KMS-11 (cell line): ENCODE data around the gene CAMK2G.

Experiments
- H2AFZ ChIP-seq: fragments of 200-600 bp; sonication (generic); 2 replicates; pipeline ENCODE4 v1.6.1; 2016; ENCODE audit warnings: antibody characterized with exemption, mixed run types, low read depth
- H3K27ac ChIP-seq: fragments of 200-600 bp; sonication (generic); 2 replicates; pipeline ENCODE4 v1.6.1; 2016; ENCODE audit warnings: mild to moderate bottlenecking, mixed run types
- H3K27me3 ChIP-seq: fragments of 200-600 bp; sonication (generic); 2 replicates; pipeline ENCODE4 v1.6.1; 2017; ENCODE audit warnings: mild to moderate bottlenecking, low read depth, mixed run types, moderate library complexity; ENCODE audit not compliant: insufficient read depth
- H3K36me3 ChIP-seq: fragments of 200-600 bp; sonication (generic); 2 replicates; pipeline ENCODE4 v1.6.1; 2017; ENCODE audit warnings: mild to moderate bottlenecking, mixed run types; ENCODE audit not compliant: insufficient read depth
- H3K4me1 ChIP-seq: fragments of 200-600 bp; sonication (generic); 2 replicates; pipeline ENCODE4 v1.6.1; 2016; ENCODE audit warnings: mild to moderate bottlenecking, low read depth, mixed run types; ENCODE audit not compliant: poor library complexity, severe bottlenecking
- H3K4me2 ChIP-seq: fragments of 200-600 bp; sonication (generic); 2 replicates; pipeline ENCODE4 v1.7.0; 2016; ENCODE audit warnings: mild to moderate bottlenecking, mixed run types
- H3K4me3 ChIP-seq: fragments of 200-600 bp; sonication (generic); IDR thresholded peaks from 2 replicates; pipeline ENCODE4 v1.6.1; 2017; ENCODE audit warnings: low read depth, low read length, mixed read lengths; ENCODE audit not compliant: insufficient read depth
- H3K79me2 ChIP-seq: fragments of 200-600 bp; sonication (generic); 2 replicates; pipeline ENCODE4 v1.6.1; 2016; ENCODE audit warnings: low read depth, mixed run types; ENCODE audit not compliant: insufficient read depth
- H3K9ac ChIP-seq: fragments of 200-600 bp; sonication (generic); 2 replicates; pipeline ENCODE4 v1.6.1; 2016; ENCODE audit warnings: mild to moderate bottlenecking, mixed run types
- H4K20me1 ChIP-seq: fragments of 200-600 bp; sonication (generic); 2 replicates; pipeline ENCODE4 v1.6.1; 2016; ENCODE audit warnings: mild to moderate bottlenecking, mixed run types; ENCODE audit not compliant: insufficient read depth
- TF ChIP-seq, protein P1 (sequence below): fragments of 200-600 bp; sonication (generic); conservative IDR thresholded peaks from 2 replicates; pipeline ENCODE4 v1.6.1; 2017; ENCODE audit warnings: low read depth, mild to moderate bottlenecking, antibody characterized with exemption, low read length, moderate library complexity, mixed read lengths

Gene CAMK2G

DNA sequence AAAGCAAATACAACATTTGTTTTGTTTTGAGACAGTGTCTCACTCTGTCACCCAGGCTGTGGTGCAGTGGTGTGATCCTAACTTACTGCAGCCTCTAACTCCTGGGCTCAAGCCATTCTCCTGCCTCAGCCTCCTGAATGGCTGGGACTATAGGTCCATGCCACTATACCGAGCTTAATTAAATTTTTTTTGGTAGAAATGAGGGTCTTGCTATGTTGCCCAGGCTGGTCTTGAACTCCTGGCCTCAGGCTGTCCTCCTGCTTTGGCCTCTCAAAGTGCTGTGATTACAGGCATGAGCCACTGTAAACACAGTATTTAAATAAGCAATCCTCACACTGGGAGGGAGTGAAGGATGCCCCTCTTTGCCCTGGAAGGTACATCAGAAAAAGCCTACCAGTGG, 4.0 kb upstream of the CAMK2G start:
- TF ChIP-seq, protein P1, sequence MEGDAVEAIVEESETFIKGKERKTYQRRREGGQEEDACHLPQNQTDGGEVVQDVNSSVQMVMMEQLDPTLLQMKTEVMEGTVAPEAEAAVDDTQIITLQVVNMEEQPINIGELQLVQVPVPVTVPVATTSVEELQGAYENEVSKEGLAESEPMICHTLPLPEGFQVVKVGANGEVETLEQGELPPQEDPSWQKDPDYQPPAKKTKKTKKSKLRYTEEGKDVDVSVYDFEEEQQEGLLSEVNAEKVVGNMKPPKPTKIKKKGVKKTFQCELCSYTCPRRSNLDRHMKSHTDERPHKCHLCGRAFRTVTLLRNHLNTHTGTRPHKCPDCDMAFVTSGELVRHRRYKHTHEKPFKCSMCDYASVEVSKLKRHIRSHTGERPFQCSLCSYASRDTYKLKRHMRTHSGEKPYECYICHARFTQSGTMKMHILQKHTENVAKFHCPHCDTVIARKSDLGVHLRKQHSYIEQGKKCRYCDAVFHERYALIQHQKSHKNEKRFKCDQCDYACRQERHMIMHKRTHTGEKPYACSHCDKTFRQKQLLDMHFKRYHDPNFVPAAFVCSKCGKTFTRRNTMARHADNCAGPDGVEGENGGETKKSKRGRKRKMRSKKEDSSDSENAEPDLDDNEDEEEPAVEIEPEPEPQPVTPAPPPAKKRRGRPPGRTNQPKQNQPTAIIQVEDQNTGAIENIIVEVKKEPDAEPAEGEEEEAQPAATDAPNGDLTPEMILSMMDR, result no peak
- no peaks in the 10 kb centered on the region for H3K36me3 ChIP-seq

DNA sequence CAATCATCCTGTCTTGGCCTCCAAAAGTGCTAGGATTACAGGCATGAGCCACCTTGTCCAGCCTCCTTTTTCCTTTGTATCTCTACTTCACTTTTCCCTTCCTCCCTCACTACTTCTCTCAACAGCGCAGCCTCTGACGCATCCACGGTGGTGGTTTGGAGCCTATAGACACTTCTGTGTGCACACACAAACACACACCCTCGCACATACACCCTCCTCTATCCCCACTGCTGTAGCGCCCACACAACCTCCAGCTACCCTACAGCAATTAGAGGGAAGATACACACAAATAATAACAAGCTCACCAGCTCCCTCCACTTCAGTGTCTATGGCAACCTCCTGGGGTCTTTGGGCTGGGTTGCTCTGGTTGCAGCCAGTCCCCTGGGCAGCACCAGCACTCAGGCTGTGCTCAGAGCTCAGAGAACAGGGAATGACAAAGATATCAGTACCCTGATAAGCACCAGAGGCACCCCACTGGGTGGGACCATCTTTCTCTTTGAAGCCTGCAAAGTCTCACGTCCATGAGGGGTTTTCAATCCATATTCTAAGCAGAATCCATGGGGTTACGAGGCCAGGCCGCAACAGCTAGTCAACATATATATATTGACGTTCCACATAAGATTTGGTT, 3.3 kb upstream of the CAMK2G start:
- H3K4me2 ChIP-seq, result no peak overlapping the region
- H3K9ac ChIP-seq, result no peak overlapping the region
- H4K20me1 ChIP-seq, result no peaks in the 10 kb centered on the region
- H3K4me3 ChIP-seq, result no peak overlapping the region
- no peaks in the 10 kb centered on the region for H3K27me3 ChIP-seq
- TF ChIP-seq, protein P1, result no peak
- H3K79me2 ChIP-seq, result peaks cover 8% of the 10 kb centered on the region
- peaks cover 17% of the 10 kb centered on the region for H3K4me1 ChIP-seq
- H3K27ac ChIP-seq, result no peak overlapping the region
- no peak overlapping the region for H2AFZ ChIP-seq
- peaks cover under 1% of the 10 kb centered on the region; the same call in 1 of the 2 replicates for H3K36me3 ChIP-seq

More for the DNA sequence above, 4.0 kb upstream of the CAMK2G start:
- Histone ChIP-seq H4K20me1 (no peaks in the 10 kb centered on the region), H3K27ac (no peak overlapping the region), H3K79me2 (peaks cover under 1% of the 10 kb centered on the region; the same call in 1 of the 2 replicates), H3K27me3 (no peaks in the 10 kb centered on the region), H3K4me2 (no peak overlapping the region), H3K9ac (no peak overlapping the region), H2AFZ (no peak overlapping the region), H3K4me3 (no peak overlapping the region), H3K4me1 (peaks cover 12% of the 10 kb centered on the region)

GRCh38 chr10:73876971-73877370, 2.6 kb upstream of the CAMK2G start:
- Histone ChIP-seq H3K27ac (no peak overlapping the region), H4K20me1 (no peaks in the 10 kb centered on the region), H3K36me3 (peaks cover 4% of the 10 kb centered on the region; the same call in 1 of the 2 replicates), H3K27me3 (no peaks in the 10 kb centered on the region), H2AFZ (no peak overlapping the region), H3K4me2 (no peak overlapping the region), H3K4me3 (no peak overlapping the region), H3K9ac (no peak overlapping the region), H3K79me2 (peaks cover 15% of the 10 kb centered on the region), H3K4me1 (peaks cover 24% of the 10 kb centered on the region)
- TF ChIP-seq, protein P1, result no peak

DNA sequence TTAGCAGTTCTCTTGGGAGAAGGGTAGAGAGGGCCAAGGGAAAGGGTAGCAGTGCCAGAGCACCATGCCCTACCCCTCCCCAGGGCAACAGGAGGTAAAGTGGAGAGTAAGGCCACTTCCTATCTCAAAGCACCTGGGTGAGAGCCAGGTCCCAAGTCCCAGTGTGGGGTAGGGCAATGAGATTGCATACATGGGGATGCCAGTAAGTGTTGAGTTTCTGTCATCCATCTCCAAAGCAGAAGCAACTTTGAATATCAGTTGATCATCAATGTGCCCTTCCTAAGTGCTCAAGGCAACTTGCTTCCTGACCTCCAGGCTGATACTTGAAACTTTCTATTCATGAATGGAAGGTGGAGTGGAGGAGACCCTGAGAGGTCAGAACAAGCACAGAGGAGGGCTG, 2.2 kb upstream of the CAMK2G start:
- H2AFZ ChIP-seq, result no peak overlapping the region
- H4K20me1 ChIP-seq, result 0 out of 2 replicates have a peak, but pooled peaks cover 3% of the 10 kb centered on the region
- peaks cover 4% of the 10 kb centered on the region; the same call in 1 of the 2 replicates for H3K36me3 ChIP-seq
- H3K9ac ChIP-seq, result no peak overlapping the region
- H3K4me1 ChIP-seq, result peaks cover 28% of the 10 kb centered on the region
- H3K27me3 ChIP-seq, result no peaks in the 10 kb centered on the region
- peaks cover 19% of the 10 kb centered on the region for H3K79me2 ChIP-seq
- no peak overlapping the region for H3K4me2 ChIP-seq
- H3K27ac ChIP-seq, result no peak overlapping the region
- no peak overlapping the region for H3K4me3 ChIP-seq
- TF ChIP-seq, protein P1, result no peak
